Measurements from ENCODE around the gene CHRNA9. TPM values are rescaled to one million over a fixed set of nuclear protein-coding genes. Genes with fewer than 3 reads are reported as not detected.

Gene CHRNA9
- total and polyA plus RNA-seq, 12 donors, result not detected

DNA sequence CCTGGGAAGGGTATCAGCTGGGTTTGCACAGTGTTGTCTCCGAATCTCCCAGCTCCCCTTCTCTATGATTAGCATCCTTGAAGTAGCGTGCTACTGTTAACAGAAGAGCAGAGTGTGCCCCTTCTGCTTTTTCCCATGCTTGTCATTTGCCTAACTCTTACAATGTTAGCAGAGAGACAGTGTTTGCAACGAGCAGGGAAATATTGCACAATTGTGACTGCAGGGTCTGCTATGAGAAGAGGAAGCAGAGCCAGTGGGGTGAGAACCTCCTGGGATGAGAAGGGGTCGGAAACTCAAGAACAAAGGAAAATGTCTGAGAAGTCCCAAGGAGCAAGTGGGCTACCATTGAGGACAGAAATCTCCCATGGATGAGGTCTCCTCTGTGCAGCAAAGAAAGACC, 7.8 kb upstream of the CHRNA9 start:
- DNase-seq, result peak in 3 of 7 donors; percentile 32 to 52 (median 36)
- Histone ChIP-seq H3K27me3 (no peaks in the 10 kb centered on the region), H3K4me1 (replicated peaks in 1 of 2) (peaks cover 3 to 6% of the 10 kb centered on the region in 2 donors), H3K4me3 (no peak overlapping the region), H3K36me3 (replicated peaks in 1 of 2) (no peaks in the 10 kb centered on the region), H3K9me3 (replicated peaks in 1 of 3) (no peaks in the 10 kb centered on the region), H3K27ac (no peak overlapping the region)
- intact Hi-C loops (cut with DNase I), result no loop called here
- TF ChIP-seq POLR2A (IDR thresholded peaks at IDR 0.05), result no peak
- TF ChIP-seq, protein P1, sequence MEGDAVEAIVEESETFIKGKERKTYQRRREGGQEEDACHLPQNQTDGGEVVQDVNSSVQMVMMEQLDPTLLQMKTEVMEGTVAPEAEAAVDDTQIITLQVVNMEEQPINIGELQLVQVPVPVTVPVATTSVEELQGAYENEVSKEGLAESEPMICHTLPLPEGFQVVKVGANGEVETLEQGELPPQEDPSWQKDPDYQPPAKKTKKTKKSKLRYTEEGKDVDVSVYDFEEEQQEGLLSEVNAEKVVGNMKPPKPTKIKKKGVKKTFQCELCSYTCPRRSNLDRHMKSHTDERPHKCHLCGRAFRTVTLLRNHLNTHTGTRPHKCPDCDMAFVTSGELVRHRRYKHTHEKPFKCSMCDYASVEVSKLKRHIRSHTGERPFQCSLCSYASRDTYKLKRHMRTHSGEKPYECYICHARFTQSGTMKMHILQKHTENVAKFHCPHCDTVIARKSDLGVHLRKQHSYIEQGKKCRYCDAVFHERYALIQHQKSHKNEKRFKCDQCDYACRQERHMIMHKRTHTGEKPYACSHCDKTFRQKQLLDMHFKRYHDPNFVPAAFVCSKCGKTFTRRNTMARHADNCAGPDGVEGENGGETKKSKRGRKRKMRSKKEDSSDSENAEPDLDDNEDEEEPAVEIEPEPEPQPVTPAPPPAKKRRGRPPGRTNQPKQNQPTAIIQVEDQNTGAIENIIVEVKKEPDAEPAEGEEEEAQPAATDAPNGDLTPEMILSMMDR (IDR thresholded peaks at IDR 0.05), result no peak
- WGBS, 4 donors, result 64 to 68% (median 66%) methylated on average over 4 of the region's 4 CpGs

- 87 to 96% (median 89%) methylated on average over 1 of the region's 1 CpG for WGBS, 4 donors
- H3K9me3 ChIP-seq (replicated peaks in 1 of 3), result no peaks in the 10 kb centered on the region
- no peak for DNase-seq
- intact Hi-C loops (cut with DNase I), result no loop called here
- no peaks in the 10 kb centered on the region for H3K27me3 ChIP-seq
- H3K27ac ChIP-seq, result no peak overlapping the region
- no peaks in the 10 kb centered on the region for H3K36me3 ChIP-seq (replicated peaks in 1 of 2)
- no peak overlapping the region for H3K4me3 ChIP-seq
- H3K4me1 ChIP-seq (replicated peaks in 1 of 2), result no peaks in the 10 kb centered on the region
- TF ChIP-seq, protein P1 (IDR thresholded peaks at IDR 0.05), result no peak
- no peak for TF ChIP-seq POLR2A (IDR thresholded peaks at IDR 0.05)
Measured at GRCh38 chr4:40328383-40328782, 6.8 kb upstream of the CHRNA9 start.

DNA sequence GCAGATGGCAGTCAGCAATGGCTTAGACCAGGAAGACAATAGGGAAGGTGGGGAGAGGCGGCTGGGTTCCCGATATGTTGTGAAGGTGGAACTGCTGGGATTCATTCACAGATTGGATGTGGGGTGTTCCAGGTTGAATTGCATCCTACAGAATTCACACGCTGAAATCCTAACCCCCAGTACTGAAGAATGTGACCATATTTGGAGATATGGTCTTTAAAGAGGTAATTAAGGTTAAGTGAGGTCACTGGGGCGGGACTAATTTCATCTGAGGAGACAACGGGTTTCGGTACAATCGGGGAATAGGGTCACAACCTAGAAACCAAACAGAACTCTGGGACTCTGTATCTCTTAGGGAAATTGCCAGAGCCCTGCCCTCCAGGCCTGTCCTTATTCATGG, 5.3 kb upstream of the CHRNA9 start:
- H3K4me1 ChIP-seq (replicated peaks in 1 of 2), result no peaks in the 10 kb centered on the region
- no peak for DNase-seq
- intact Hi-C loops (cut with DNase I), result no loop called here
- no peaks in the 10 kb centered on the region for H3K9me3 ChIP-seq (replicated peaks in 1 of 3)
- H3K27ac ChIP-seq, result no peak overlapping the region
- no peaks in the 10 kb centered on the region for H3K27me3 ChIP-seq
- H3K4me3 ChIP-seq, result no peak overlapping the region
- TF ChIP-seq, protein P1 (IDR thresholded peaks at IDR 0.05), result no peak
- no peaks in the 10 kb centered on the region for H3K36me3 ChIP-seq (replicated peaks in 1 of 2)
- WGBS, 4 donors, result 86 to 98% (median 95%) methylated on average over 7 of the region's 7 CpGs

- H3K4me1 ChIP-seq (replicated peaks in 1 of 2), result no peaks in the 10 kb centered on the region
- intact Hi-C loops (cut with DNase I), result no loop called here
- H3K27me3 ChIP-seq, result no peaks in the 10 kb centered on the region
- no peak overlapping the region for H3K4me3 ChIP-seq
- TF ChIP-seq, protein P1 (IDR thresholded peaks at IDR 0.05), result no peak
- TF ChIP-seq POLR2A (IDR thresholded peaks at IDR 0.05), result no peak
- DNase-seq, result no peak
- no peaks in the 10 kb centered on the region for H3K9me3 ChIP-seq (replicated peaks in 1 of 3)
- no peaks in the 10 kb centered on the region for H3K36me3 ChIP-seq (replicated peaks in 1 of 2)
- WGBS, 4 donors, result 83 to 90% (median 85%) methylated on average over 5 to 7 of the region's 7 CpGs
- H3K27ac ChIP-seq, result no peak overlapping the region
Measured at GRCh38 chr4:40330536-40330935, 4.6 kb upstream of the CHRNA9 start.

Data from adrenal gland (tissue), 12 donors.